PC-9 (cell line): Measurements from ENCODE around the gene ADARB2. TPM values are rescaled to one million over a fixed set of nuclear protein-coding genes. Genes with fewer than 3 reads are reported as not detected.

Experiments
- BruUV-seq: library from RNA; stranded (reverse); fragments of 400-500 nt; replicated peaks from 2 replicates; lab custom pipeline; 2021; lab: Mats Ljungman, UMichigan
- CTCF ChIA-PET: fragments of 300-600 bp; sonication (Branson Sonifier 250); formaldehyde crosslinking; loops from one replicate; lab custom pipeline; 2022; ENCODE audit warnings: antibody characterized with exemption; lab: Charles Lee
- POLR2A ChIA-PET: fragments of 300-600 bp; sonication (Branson Sonifier 250); formaldehyde crosslinking; loops from one replicate; lab custom pipeline; 2022; ENCODE audit warnings: antibody characterized with exemption; ENCODE audit not compliant: unreplicated experiment; lab: Charles Lee
- DNase-seq, 2 experiments: peaks; one replicate each; pipeline versions ENCODE4 v3.0.0 to v3.0.0-alpha.2; 2015 to 2022; ENCODE audit warnings: mixed read lengths in 1 of 2
- H2AFZ ChIP-seq: fragments of 200-600 bp; sonication (generic); 2 replicates; pipeline ENCODE4 v1.8.1; 2017; ENCODE audit warnings: antibody characterized with exemption
- H3F3A ChIP-seq: fragments of 200-600 bp; sonication (generic); 2 replicates; pipeline ENCODE4 v1.8.1; 2017; ENCODE audit warnings: antibody characterized with exemption, mild to moderate bottlenecking, low read depth; ENCODE audit not compliant: insufficient read depth
- H3K27ac ChIP-seq: fragments of 200-600 bp; sonication (generic); 2 replicates; pipeline ENCODE4 v1.6.1; 2016; ENCODE audit warnings: mixed run types
- H3K27me3 ChIP-seq: fragments of 200-600 bp; sonication (generic); 2 replicates; pipeline ENCODE4 v1.6.1; 2016; ENCODE audit warnings: low read depth, mixed run types; ENCODE audit not compliant: insufficient read depth
- H3K36me3 ChIP-seq: fragments of 200-600 bp; sonication (generic); 2 replicates; pipeline ENCODE4 v1.6.1; 2016; ENCODE audit warnings: low read depth, mixed run types
- H3K4me1 ChIP-seq: fragments of 200-600 bp; sonication (generic); replicated peaks from 2 replicates; pipeline ENCODE4 v1.6.1; 2016; ENCODE audit warnings: mixed run types; ENCODE audit not compliant: insufficient read depth
- H3K4me2 ChIP-seq: fragments of 200-600 bp; sonication (generic); 2 replicates; pipeline ENCODE4 v1.6.1; 2017; ENCODE audit warnings: mixed run types
- H3K4me3 ChIP-seq: fragments of 200-600 bp; sonication (generic); 2 replicates; pipeline ENCODE4 v1.6.1; 2016; ENCODE audit warnings: mixed run types
- H3K79me2 ChIP-seq: fragments of 200-600 bp; sonication (generic); 2 replicates; pipeline ENCODE4 v1.6.1; 2017; ENCODE audit warnings: low read depth, mixed run types
- H3K9me2 ChIP-seq: fragments of 200-600 bp; sonication (generic); 2 replicates; pipeline ENCODE4 v1.8.1; 2017; ENCODE audit warnings: mild to moderate bottlenecking; ENCODE audit not compliant: insufficient read depth
- H3K9me3 ChIP-seq: fragments of 200-600 bp; sonication (generic); 2 replicates; pipeline ENCODE4 v1.8.1; 2016; ENCODE audit warnings: low read depth; ENCODE audit not compliant: insufficient read depth
- H4K20me1 ChIP-seq: fragments of 200-600 bp; sonication (generic); 2 replicates; pipeline ENCODE4 v1.8.1; 2017; ENCODE audit not compliant: insufficient read depth
- CTCF ChIP-seq: fragments of 200-600 bp; sonication (generic); conservative IDR thresholded peaks from 2 replicates; pipeline ENCODE4 v1.6.1; 2017; ENCODE audit warnings: mixed run types, antibody characterized with exemption, mild to moderate bottlenecking, moderate library complexity
- EZH2 ChIP-seq: fragments of 200-600 bp; sonication (generic); IDR thresholded peaks from 2 replicates; pipeline ENCODE4 v1.8.0; 2017; ENCODE audit warnings: antibody characterized with exemption, low read depth
- intact Hi-C: fragments of 100-400 bp; cut with micrococcal nuclease; formaldehyde crosslinking; loops from one replicate; pipeline ENCODE4 v1.10.0; 2022; ENCODE audit not compliant: unreplicated experiment
- total RNA-seq: library from RNA; stranded (reverse); gene quantifications from 2 replicates; pipeline ENCODE4 v1.2.3, GENCODE V29; 2021

Gene ADARB2
- total RNA-seq, 1 experiment from 2014 or later, result not detected

GRCh38 chr10:1157615-1157933 is 579.8 kb downstream of the ADARB2 start:
- no peak overlapping the region for H3K4me3 ChIP-seq
- TF ChIP-seq CTCF (no peak), EZH2 (no peak)
- CTCF ChIA-PET, result no interaction called here
- H3K9me2 ChIP-seq, result no peaks in the 10 kb centered on the region
- H4K20me1 ChIP-seq, result no peaks in the 10 kb centered on the region
- H3K27me3 ChIP-seq, result peaks cover 85% of the 10 kb centered on the region
- no peaks in the 10 kb centered on the region for H3F3A ChIP-seq
- intact Hi-C loops, result no loop called here
- H3K4me2 ChIP-seq, result no peak overlapping the region
- no TSS peak for BruUV-seq
- POLR2A ChIA-PET, result no interaction called here
- no peaks in the 10 kb centered on the region for H3K4me1 ChIP-seq
- no peaks in the 10 kb centered on the region for H3K9me3 ChIP-seq
- H3K36me3 ChIP-seq, result no peaks in the 10 kb centered on the region
- no peak for DNase-seq
- H2AFZ ChIP-seq, result no peak overlapping the region
- H3K79me2 ChIP-seq, result no peaks in the 10 kb centered on the region
- H3K27ac ChIP-seq, result no peak overlapping the region

- Histone ChIP-seq H3K9me2 (no peaks in the 10 kb centered on the region), H3K4me2 (no peak overlapping the region), H3K36me3 (no peaks in the 10 kb centered on the region), H3K27ac (no peak overlapping the region), H3K79me2 (no peaks in the 10 kb centered on the region), H3K4me3 (no peak overlapping the region), H4K20me1 (no peaks in the 10 kb centered on the region), H3K27me3 (peaks cover 84% of the 10 kb centered on the region), H3K9me3 (no peaks in the 10 kb centered on the region), H2AFZ (no peak overlapping the region), H3F3A (no peaks in the 10 kb centered on the region), H3K4me1 (no peaks in the 10 kb centered on the region)
- ChIA-PET POLR2A (no interaction called here), CTCF (no interaction called here)
- no peak for TF ChIP-seq EZH2
- no peak for DNase-seq
- intact Hi-C loops, result no loop called here
- no TSS peak for BruUV-seq
These were observed 580.3 kb downstream of the ADARB2 start for GRCh38 chr10:1156921-1157614.

GRCh38 chr10:1156616-1156886 is 580.8 kb downstream of the ADARB2 start:
- BruUV-seq, result no TSS peak
- Histone ChIP-seq H3K4me2 (no peak overlapping the region), H3K4me1 (no peaks in the 10 kb centered on the region), H3K9me3 (no peaks in the 10 kb centered on the region), H3K27ac (no peak overlapping the region), H3K79me2 (no peaks in the 10 kb centered on the region), H3K36me3 (no peaks in the 10 kb centered on the region), H3K27me3 (peaks cover 81% of the 10 kb centered on the region), H3K4me3 (no peak overlapping the region), H3K9me2 (no peaks in the 10 kb centered on the region), H4K20me1 (no peaks in the 10 kb centered on the region), H2AFZ (no peak overlapping the region), H3F3A (no peaks in the 10 kb centered on the region)
- ChIA-PET CTCF (no interaction called here), POLR2A (no interaction called here)
- TF ChIP-seq CTCF (no peak), EZH2 (no peak)
- intact Hi-C loops, result no loop called here
- DNase-seq, result no peak
